ENCODE data around the gene SMYD4. TPM values are rescaled to one million over a fixed set of nuclear protein-coding genes. Genes with fewer than 3 reads are reported as not detected.
"Not testable (repeated sequence)": the region's sequence is repeated elsewhere in the genome, so short reads cannot be mapped to it uniquely, and the experiment has no call there.

Gene SMYD4
- total RNA-seq, 2 experiments from 2014 or later, result 22.2 to 22.7 TPM

- Mint-ChIP-seq H3K27ac (no peak overlapping the region), H3K27me3 (no peaks in the 10 kb centered on the region)
- CTCF ChIA-PET, result no interaction called here
Observed at GRCh38 chr17:1744551-1745512, 84.9 kb downstream of the SMYD4 start.

DNA sequence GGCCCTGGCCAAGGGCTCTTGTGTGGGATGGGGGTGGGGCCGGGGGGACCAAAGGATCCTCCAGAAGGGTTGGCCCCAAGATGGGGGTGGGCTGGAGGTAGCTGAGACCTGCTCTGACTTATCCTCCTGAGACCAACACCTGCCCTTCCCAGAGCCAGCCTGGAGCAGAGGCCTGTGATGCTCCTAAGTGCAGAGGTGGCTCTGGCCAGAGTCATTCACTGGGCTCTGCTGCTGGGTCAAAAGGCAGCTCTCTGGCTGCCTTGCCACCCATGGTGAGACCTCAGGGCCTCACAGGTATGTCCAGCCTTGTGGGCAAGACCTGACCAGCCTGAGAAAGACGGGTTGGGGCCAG, 86.6 kb downstream of the SMYD4 start:
- no peak for TF ChIP-seq CTCF (IDR thresholded peaks at IDR 0.05)
- ATAC-seq (no peak), DNase-seq (no peak)
- CTCF ChIA-PET, result no interaction called here
- Mint-ChIP-seq H3K4me3 (no peak overlapping the region), H3K27ac (no peak overlapping the region), H3K36me3 (ENCODE audit: low read depth) (no peaks in the 10 kb centered on the region), H3K27me3 (no peaks in the 10 kb centered on the region), H3K4me1 (ENCODE audit: low read depth) (no peaks in the 10 kb centered on the region), H3K9me3 (no peaks in the 10 kb centered on the region)
- intact Hi-C loops (cut with micrococcal nuclease), result no loop called here
- POLR2A ChIA-PET, result no interaction called here

More at GRCh38 chr17:1744551-1745512, 84.9 kb downstream of the SMYD4 start:
- H3K36me3 Mint-ChIP-seq (ENCODE audit: low read depth), result no peaks in the 10 kb centered on the region
- TF ChIP-seq CTCF (IDR thresholded peaks at IDR 0.05), result no peak
- POLR2A ChIA-PET, result no interaction called here
- intact Hi-C loops (cut with micrococcal nuclease), result no loop called here
- no peak for DNase-seq
- ATAC-seq, result no peak
- H3K4me1 Mint-ChIP-seq (ENCODE audit: low read depth), result no peaks in the 10 kb centered on the region
- H3K9me3 Mint-ChIP-seq, result no peaks in the 10 kb centered on the region
- no peak overlapping the region for H3K4me3 Mint-ChIP-seq

GRCh38 chr17:1742371-1743087, 87.2 kb downstream of the SMYD4 start, which contains the start of gene SERPINF2:
Gene SERPINF2 (plus strand): TSS chr17:1742871. CDS start chr17:1744996, 2,125 bp downstream.
- no peak for DNase-seq
- Mint-ChIP-seq H3K27ac (no peak within 1 kb of the TSS), H3K27me3 (no peaks in the 10 kb centered on the region), H3K4me1 (ENCODE audit: low read depth) (no peaks in the 10 kb centered on the region), H3K4me3 (no peak within 1 kb of the TSS), H3K9me3 (no peaks in the 10 kb centered on the region), H3K36me3 (ENCODE audit: low read depth) (peaks cover 2% of the 10 kb centered on the region)
- TF ChIP-seq CTCF (IDR thresholded peaks at IDR 0.05), result no peak
- POLR2A ChIA-PET, result no interaction called here
- ATAC-seq, result no peak
- CTCF ChIA-PET, result no interaction called here
- intact Hi-C loops (cut with micrococcal nuclease), result no loop called here

DNA sequence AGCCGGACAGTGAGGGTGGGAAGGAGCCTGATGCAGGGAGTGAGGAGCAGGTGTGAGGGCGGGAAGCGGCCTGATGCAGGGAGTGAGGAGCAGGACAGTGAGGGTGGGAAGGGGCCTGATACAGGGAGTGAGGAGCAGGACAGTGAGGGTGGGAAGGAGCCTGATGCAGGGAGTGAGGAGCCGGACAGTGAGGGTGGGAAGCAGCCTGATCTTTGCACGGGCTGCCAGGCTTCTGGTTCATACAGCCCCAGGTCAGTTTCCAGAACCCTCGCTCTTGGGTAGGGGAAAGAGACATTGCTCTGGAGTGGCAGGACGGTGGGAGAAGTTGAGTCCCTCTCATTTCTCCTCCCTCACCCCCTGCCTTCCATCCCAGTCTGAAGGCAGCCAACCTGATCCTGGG, 87.8 kb downstream of the SMYD4 start:
- POLR2A ChIA-PET; DNase-seq; H3K27me3 Mint-ChIP-seq; H3K36me3 Mint-ChIP-seq (ENCODE audit: low read depth); CTCF ChIA-PET; intact Hi-C loops (cut with micrococcal nuclease); H3K27ac Mint-ChIP-seq; H3K4me1 Mint-ChIP-seq (ENCODE audit: low read depth); H3K4me3 Mint-ChIP-seq; H3K9me3 Mint-ChIP-seq; ATAC-seq: not testable (repeated sequence)

- TF ChIP-seq CTCF (IDR thresholded peaks at IDR 0.05), result no peak
- H3K36me3 Mint-ChIP-seq (ENCODE audit: low read depth), result peaks cover 8% of the 10 kb centered on the region
- ChIA-PET POLR2A (interaction anchor here (0.7 kb wide), 1 partner anchor 17 kb away, joined by 4 read pairs; no protein-coding TSS in a partner anchor), CTCF (no interaction called here)
- H3K9me3 Mint-ChIP-seq, result no peaks in the 10 kb centered on the region
- ATAC-seq (no peak), DNase-seq (no peak)
- no peaks in the 10 kb centered on the region for H3K27me3 Mint-ChIP-seq
- no peak overlapping the region for H3K27ac Mint-ChIP-seq
- intact Hi-C loops (cut with micrococcal nuclease), result no loop called here
- no peak overlapping the region for H3K4me3 Mint-ChIP-seq
- H3K4me1 Mint-ChIP-seq (ENCODE audit: low read depth), result peaks cover 9% of the 10 kb centered on the region
Observed at GRCh38 chr17:1737531-1738291, 92.0 kb downstream of the SMYD4 start.

Data from activated CD8-positive, alpha-beta T cell treated with anti-CD3 and anti-CD28 coated beads for 36 hours (primary cell).